ENCODE measurements around the gene COL20A1. TPM values are rescaled to one million over a fixed set of nuclear protein-coding genes. Genes with fewer than 3 reads are reported as not detected.

COL20A1 gene
- not detected in 2 replicates for total RNA-seq

DNA sequence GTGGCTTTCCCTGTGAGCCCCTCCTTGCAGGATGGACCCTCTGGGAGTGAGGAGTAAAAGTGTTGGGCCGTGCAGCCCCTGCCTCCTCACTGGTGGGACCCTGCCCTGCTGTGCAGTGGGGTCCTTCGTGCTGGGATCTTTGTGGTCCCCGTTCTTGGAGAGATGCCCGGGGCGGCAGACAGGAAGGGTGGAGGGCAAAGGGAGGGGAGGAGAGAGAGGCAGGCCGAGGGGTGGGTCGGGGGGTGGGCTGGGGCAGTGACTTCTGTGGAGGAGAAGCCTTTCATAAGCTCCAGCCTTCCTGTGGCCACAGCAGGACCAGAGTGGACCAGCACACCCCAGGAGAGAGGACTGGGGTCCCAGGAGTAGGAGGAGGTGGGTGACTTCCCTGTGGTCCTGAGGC is at the start of gene COL20A1:
Gene COL20A1, plus strand, starts transcription at position 283 of the 400 bp plus-strand sequence. CDS start 1,922 bp downstream, outside the sequence.

DNA sequence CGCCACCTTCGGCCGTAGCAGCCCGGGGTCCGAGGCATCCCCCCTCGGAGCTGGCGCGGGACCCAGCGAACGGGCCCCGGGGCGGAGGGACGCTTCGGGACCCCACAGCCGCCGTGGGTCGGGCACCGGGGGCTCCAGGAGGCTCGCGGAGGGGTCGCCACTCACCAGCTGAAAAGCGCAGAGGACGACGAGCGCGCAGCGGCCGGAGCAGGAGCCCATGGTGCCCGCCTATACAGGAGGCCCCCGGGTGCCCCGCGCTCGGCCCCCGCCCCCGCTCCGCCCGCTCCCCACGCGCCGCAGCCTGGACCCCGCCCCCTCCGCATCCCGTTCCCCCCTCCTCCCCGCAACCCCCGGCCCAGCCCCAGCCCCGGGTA is 38.8 kb upstream of the COL20A1 start, which contains the start of gene NKAIN4:
Gene NKAIN4, minus strand, starts transcription at position 232 of the 374 bp plus-strand sequence. Its CDS starts 13 bp downstream, at position 219.

DNA sequence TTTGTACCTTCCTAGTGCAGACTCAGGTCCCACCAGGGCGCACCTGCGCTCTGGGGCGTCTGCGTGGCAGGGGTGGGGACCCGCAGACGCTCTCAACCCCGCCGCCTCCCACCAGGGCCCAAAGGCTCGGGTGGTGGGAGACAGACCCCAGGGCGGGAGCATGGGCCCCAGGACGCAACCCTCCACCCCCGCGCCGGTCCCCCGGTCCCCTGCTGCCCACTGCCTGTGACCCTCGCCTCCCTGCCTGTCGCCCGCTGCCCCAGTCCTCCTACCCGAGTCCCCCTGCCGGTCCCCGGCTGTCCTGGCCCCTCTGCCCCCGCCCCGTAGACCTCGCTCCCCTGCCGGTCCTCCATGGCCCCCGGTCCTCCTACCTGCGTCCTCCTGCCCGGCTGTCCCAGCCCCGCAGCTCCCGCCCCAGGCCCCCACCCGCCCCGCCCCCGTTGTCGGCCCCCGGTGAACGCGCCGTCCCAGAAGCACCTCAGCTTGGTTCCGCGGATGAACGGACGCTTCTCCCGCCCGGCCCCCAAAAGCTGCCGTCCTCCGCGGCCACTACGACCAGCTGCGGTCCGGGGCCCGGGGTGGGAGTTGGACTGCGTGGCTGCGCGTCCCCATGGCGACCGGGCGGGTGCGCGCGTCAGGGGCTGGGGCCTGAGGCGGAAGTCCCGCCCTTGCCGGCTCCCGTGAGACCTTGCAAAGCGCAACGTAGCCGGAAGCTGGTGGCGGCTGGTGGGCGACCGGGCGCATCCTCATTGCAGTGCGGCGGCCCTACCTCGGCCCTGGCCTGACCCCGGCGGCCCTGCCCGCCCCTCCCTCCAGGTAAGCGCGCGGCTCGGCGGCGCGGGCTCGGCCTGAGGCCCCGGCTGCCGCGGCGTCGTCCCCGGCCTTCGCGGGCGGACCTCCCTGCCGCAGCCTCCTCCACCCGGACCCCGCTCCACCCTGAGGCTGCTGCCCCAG is 20.6 kb upstream of the COL20A1 start, which contains the start of gene ARFGAP1:
Gene ARFGAP1, plus strand, starts transcription at position 709 of the 954 bp plus-strand sequence. CDS start 2,768 bp downstream, outside the sequence.

DNA sequence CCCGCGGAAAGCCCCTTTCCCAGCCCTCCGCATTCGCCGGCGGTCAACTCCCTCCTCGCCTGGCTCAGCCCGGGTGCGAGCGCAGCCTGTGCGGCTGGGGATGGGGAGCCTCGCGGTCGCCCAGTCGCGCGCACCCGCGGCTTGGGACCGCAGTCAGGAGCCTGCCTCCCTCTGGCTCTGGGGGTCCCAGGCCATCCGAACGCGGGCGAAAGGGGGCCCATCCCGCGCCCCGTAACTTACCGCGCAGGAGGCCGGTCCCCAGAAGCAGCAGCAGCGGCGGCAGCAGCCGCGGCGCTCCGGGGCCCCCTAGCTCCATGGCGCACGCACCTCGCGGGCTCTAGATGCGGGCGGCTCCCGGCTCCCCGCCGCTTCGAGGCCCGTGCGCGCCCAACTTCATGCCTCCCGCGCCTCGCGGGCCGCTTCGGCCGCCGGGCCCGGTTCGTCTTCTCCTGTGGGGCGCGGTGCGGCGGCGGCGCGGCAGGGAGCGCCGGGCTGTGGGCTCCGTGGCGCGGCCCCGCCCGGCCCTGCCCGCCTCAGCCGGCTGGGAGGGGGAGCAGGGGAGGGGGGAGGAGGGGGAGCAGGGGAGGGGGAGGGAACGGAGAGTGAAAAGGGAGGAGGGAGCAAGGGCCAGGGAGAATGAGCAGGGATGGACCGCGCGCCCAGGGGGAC is 68.0 kb downstream of the COL20A1 start, which contains the start of gene CHRNA4:
Gene CHRNA4, minus strand, starts transcription at position 500 of the 669 bp plus-strand sequence. Its CDS starts 184 bp downstream, at position 316.

Other genes starting within 250 kb of the COL20A1 start
- 20.7 and 25.4 TPM in 2 replicates for gene YTHDF1, start 77.1 kb upstream of the COL20A1 start, total RNA-seq
- gene BIRC7, start 57.3 kb upstream of the COL20A1 start, total RNA-seq = not detected in 2 replicates
- 0.46 TPM in 1 of 2 replicates, not detected in the other for gene NKAIN4, start 38.7 kb upstream of the COL20A1 start, total RNA-seq
- 44.6 and 46.3 TPM in 2 replicates for gene ARFGAP1, start 20.4 kb upstream of the COL20A1 start, total RNA-seq
- not detected in 2 replicates for gene CHRNA4, start 68.2 kb downstream of the COL20A1 start, total RNA-seq
- not detected in 2 replicates for gene KCNQ2, start 179.5 kb downstream of the COL20A1 start, total RNA-seq
- gene EEF1A2, start 205.9 kb downstream of the COL20A1 start, total RNA-seq = 2.3 and 3.2 TPM in 2 replicates
- 228 and 415 TPM in 2 replicates for gene PPDPF, start 227.6 kb downstream of the COL20A1 start, total RNA-seq
- gene PTK6, start 244.2 kb downstream of the COL20A1 start, total RNA-seq = 0.70 and 1.2 TPM in 2 replicates

Measured in airway epithelial cell (primary cell).